ENCODE measurements around the gene TCP11. TPM values are rescaled to one million over a fixed set of nuclear protein-coding genes. Genes with fewer than 3 reads are reported as not detected.

TCP11 gene
- total RNA-seq, 1 experiment from 2014 or later = not detected

GRCh38 chr6:35173044-35173426, 31.9 kb upstream of the TCP11 start:
- DNase-seq = no peak
- TF ChIP-seq, protein P1, sequence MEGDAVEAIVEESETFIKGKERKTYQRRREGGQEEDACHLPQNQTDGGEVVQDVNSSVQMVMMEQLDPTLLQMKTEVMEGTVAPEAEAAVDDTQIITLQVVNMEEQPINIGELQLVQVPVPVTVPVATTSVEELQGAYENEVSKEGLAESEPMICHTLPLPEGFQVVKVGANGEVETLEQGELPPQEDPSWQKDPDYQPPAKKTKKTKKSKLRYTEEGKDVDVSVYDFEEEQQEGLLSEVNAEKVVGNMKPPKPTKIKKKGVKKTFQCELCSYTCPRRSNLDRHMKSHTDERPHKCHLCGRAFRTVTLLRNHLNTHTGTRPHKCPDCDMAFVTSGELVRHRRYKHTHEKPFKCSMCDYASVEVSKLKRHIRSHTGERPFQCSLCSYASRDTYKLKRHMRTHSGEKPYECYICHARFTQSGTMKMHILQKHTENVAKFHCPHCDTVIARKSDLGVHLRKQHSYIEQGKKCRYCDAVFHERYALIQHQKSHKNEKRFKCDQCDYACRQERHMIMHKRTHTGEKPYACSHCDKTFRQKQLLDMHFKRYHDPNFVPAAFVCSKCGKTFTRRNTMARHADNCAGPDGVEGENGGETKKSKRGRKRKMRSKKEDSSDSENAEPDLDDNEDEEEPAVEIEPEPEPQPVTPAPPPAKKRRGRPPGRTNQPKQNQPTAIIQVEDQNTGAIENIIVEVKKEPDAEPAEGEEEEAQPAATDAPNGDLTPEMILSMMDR (IDR thresholded peaks at IDR 0.05; ENCODE audit: unreplicated experiment) = no peak
- CTCF ChIA-PET = interaction anchor here (1.5 kb wide), 1 partner anchor 32 kb away, joined by 4 read pairs; no protein-coding TSS in a partner anchor
- no TSS peak for BruUV-seq (replicated peaks)
- peaks cover 15% of the 10 kb centered on the region for H3K27me3 Mint-ChIP-seq (ENCODE audit: unreplicated experiment)
- no peaks in the 10 kb centered on the region for H3K36me3 Mint-ChIP-seq (ENCODE audit: insufficient read depth, unreplicated experiment)
- peaks cover 5% of the 10 kb centered on the region for H3K9me3 Mint-ChIP-seq (ENCODE audit: low read depth, unreplicated experiment)
- H3K27ac Mint-ChIP-seq (ENCODE audit: unreplicated experiment) = no peak overlapping the region
- H3K4me1 Mint-ChIP-seq (ENCODE audit: low read depth, unreplicated experiment) = peaks cover 11% of the 10 kb centered on the region
- intact Hi-C loops (cut with micrococcal nuclease; ENCODE audit: unreplicated experiment) = no loop called here
- no peak overlapping the region for H3K4me3 Mint-ChIP-seq (ENCODE audit: low read depth, unreplicated experiment)

GRCh38 chr6:35170891-35171290, 29.8 kb upstream of the TCP11 start:
- no peak for DNase-seq
- no peak overlapping the region for H3K27ac Mint-ChIP-seq (ENCODE audit: unreplicated experiment)
- intact Hi-C loops (cut with micrococcal nuclease; ENCODE audit: unreplicated experiment) = no loop called here
- TF ChIP-seq, protein P1 (IDR thresholded peaks at IDR 0.05; ENCODE audit: unreplicated experiment) = no peak
- H3K4me3 Mint-ChIP-seq (ENCODE audit: low read depth, unreplicated experiment) = no peak overlapping the region
- no peaks in the 10 kb centered on the region for H3K36me3 Mint-ChIP-seq (ENCODE audit: insufficient read depth, unreplicated experiment)
- peaks cover 5% of the 10 kb centered on the region for H3K9me3 Mint-ChIP-seq (ENCODE audit: low read depth, unreplicated experiment)
- CTCF ChIA-PET = no interaction called here
- peaks cover 25% of the 10 kb centered on the region for H3K4me1 Mint-ChIP-seq (ENCODE audit: low read depth, unreplicated experiment)
- BruUV-seq (replicated peaks) = no TSS peak
- H3K27me3 Mint-ChIP-seq (ENCODE audit: unreplicated experiment) = peaks cover 15% of the 10 kb centered on the region

GRCh38 chr6:35170166-35170565, 29.0 kb upstream of the TCP11 start:
- no TSS peak for BruUV-seq (replicated peaks)
- H3K4me1 Mint-ChIP-seq (ENCODE audit: low read depth, unreplicated experiment) = peaks cover 32% of the 10 kb centered on the region
- H3K36me3 Mint-ChIP-seq (ENCODE audit: insufficient read depth, unreplicated experiment) = no peaks in the 10 kb centered on the region
- CTCF ChIA-PET = no interaction called here
- TF ChIP-seq, protein P1 (IDR thresholded peaks at IDR 0.05; ENCODE audit: unreplicated experiment) = no peak
- peaks cover 15% of the 10 kb centered on the region for H3K27me3 Mint-ChIP-seq (ENCODE audit: unreplicated experiment)
- H3K27ac Mint-ChIP-seq (ENCODE audit: unreplicated experiment) = no peak overlapping the region
- no peak overlapping the region for H3K4me3 Mint-ChIP-seq (ENCODE audit: low read depth, unreplicated experiment)
- peaks cover 5% of the 10 kb centered on the region for H3K9me3 Mint-ChIP-seq (ENCODE audit: low read depth, unreplicated experiment)
- intact Hi-C loops (cut with micrococcal nuclease; ENCODE audit: unreplicated experiment) = no loop called here
- DNase-seq = no peak

- intact Hi-C loops (cut with micrococcal nuclease; ENCODE audit: unreplicated experiment) = no loop called here
- TF ChIP-seq, protein P1 (IDR thresholded peaks at IDR 0.05; ENCODE audit: unreplicated experiment) = no peak
Observed at GRCh38 chr6:35168461-35168861, 27.3 kb upstream of the TCP11 start.

More at GRCh38 chr6:35168461-35168861, 27.3 kb upstream of the TCP11 start:
- BruUV-seq (replicated peaks) = no TSS peak
- Mint-ChIP-seq H3K27me3 (ENCODE audit: unreplicated experiment) (peaks cover 15% of the 10 kb centered on the region), H3K36me3 (ENCODE audit: insufficient read depth, unreplicated experiment) (no peaks in the 10 kb centered on the region), H3K4me3 (ENCODE audit: low read depth, unreplicated experiment) (no peak overlapping the region), H3K4me1 (ENCODE audit: low read depth, unreplicated experiment) (peaks cover 39% of the 10 kb centered on the region), H3K9me3 (ENCODE audit: low read depth, unreplicated experiment) (peaks cover 5% of the 10 kb centered on the region), H3K27ac (ENCODE audit: unreplicated experiment) (no peak overlapping the region)
- CTCF ChIA-PET = no interaction called here
- no peak for DNase-seq

All from Calu3 (cell line).